Gastroesophageal sphincter (tissue), 4 donors: Measurements from ENCODE around the gene MAN2A1. TPM values are rescaled to one million over a fixed set of nuclear protein-coding genes. Genes with fewer than 3 reads are reported as not detected.

ENCODE experiments used
- ATAC-seq: fragments of 150-250 bp; one replicate; pipeline ENCODE4 v1.9.1; 2016; ENCODE audit warnings: mild to moderate bottlenecking, moderate library complexity
- H3K27ac ChIP-seq, 4 donors: fragments of 200-600 bp; sonication (generic) in 3 of 4; 1 replicate in 3 of 4; 2 replicates in 1 of 4; pipeline ENCODE4 v1.5.1; 2016 to 2019
- H3K27me3 ChIP-seq: fragments of 200-600 bp; sonication (generic); one replicate; pipeline ENCODE4 v1.5.1; 2019
- H3K36me3 ChIP-seq, 2 donors: fragments of 200-600 bp; sonication (generic); one replicate each; pipeline ENCODE4 v1.5.1; 2019; ENCODE audit warnings: control low read depth in 1 of 2
- H3K4me1 ChIP-seq, 3 donors: fragments of 200-600 bp; sonication (generic); 1 replicate in 2 of 3; 2 replicates in 1 of 3; pipeline ENCODE4 v1.5.1; 2016 to 2019; ENCODE audit warnings: control low read depth in 2 of 3
- H3K4me3 ChIP-seq, 2 donors: fragments of 200-600 bp; sonication (generic); one replicate each; pipeline ENCODE4 v1.5.1; 2019; ENCODE audit warnings: mild to moderate bottlenecking in 1 of 2, moderate library complexity in 1 of 2
- H3K9me3 ChIP-seq, 3 donors: fragments of 200-600 bp; sonication (generic); one replicate each; pipeline ENCODE4 v1.5.1; 2017 to 2019; ENCODE audit warnings: control low read depth in 2 of 3
- EP300 ChIP-seq: sonication (generic); formaldehyde crosslinking; IDR thresholded peaks from one replicate; pipeline ENCODE4 v1.6.1; 2017; ENCODE audit warnings: antibody characterized with exemption, mild to moderate bottlenecking
- POLR2A ChIP-seq, 2 donors: fragments of 450-650 bp; IDR thresholded peaks; one replicate each; pipeline ENCODE4 v1.6.1; 2017; ENCODE audit warnings: antibody characterized with exemption in 2 of 2, mild to moderate bottlenecking in 2 of 2, moderate library complexity in 1 of 2
- POLR2AphosphoS5 ChIP-seq: sonication (generic); formaldehyde crosslinking; IDR thresholded peaks from one replicate; pipeline ENCODE4 v1.6.1; 2017; ENCODE audit warnings: antibody characterized with exemption
- WGBS, 2 donors: methylation state at CpG; one replicate each; pipeline ENCODE4 v1.1.5; 2018; ENCODE audit warnings: low coverage in 1 of 2; 5-methylcytosine and 5-hydroxymethylcytosine counted together
- total RNA-seq, 4 donors: library from RNA; depleted of rRNA; stranded (reverse); fragments of >200 nt; gene quantifications; one replicate each; pipeline ENCODE4 v1.1.0, GENCODE V29; 2016
- TF ChIP-seq, protein P1 (sequence below), 4 experiments: fragments of 200-600 bp in 2 of 4; fragments of 450-650 bp in 2 of 4; sonication (generic) in 1 of 4; IDR thresholded peaks; one replicate each; pipeline ENCODE4 v1.5.1; 2017 to 2019; ENCODE audit warnings: antibody characterized with exemption in 4 of 4, mild to moderate bottlenecking in 2 of 4, moderate library complexity in 2 of 4

MAN2A1 gene
- total RNA-seq, 4 donors from 2014 or later: 19.6 to 55.6 (median 34.1) TPM

DNA sequence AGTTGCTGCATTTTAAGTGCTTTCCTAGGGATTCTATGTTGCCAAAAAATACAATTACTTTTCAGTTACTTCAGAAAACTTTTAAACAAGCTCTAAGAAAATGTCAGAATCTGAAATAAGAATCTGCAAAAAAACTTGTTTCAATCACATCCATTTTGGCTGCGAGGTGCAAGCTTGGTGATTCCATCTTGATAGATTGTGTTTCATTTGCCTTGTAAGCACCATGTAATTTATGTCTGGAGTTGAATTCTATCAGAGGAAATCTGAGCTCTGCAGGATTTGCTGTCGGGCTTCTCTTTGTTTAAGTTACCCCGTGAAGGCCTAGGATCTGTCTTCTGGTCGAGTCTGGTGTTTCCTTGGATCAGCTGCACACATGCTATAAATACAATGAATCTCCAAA, 40.4 kb upstream of the MAN2A1 start:
- 25 to 48% methylated on average over 1 to 4 of the region's 4 CpGs for WGBS, 2 donors
- no peak for ATAC-seq
- Histone ChIP-seq H3K9me3 (no peaks in the 10 kb centered on the region), H3K4me1 (peaks cover 0 to 16% (median 0%) of the 10 kb centered on the region in 3 donors), H3K4me3 (no peak overlapping the region), H3K27ac (no peak overlapping the region), H3K27me3 (no peaks in the 10 kb centered on the region), H3K36me3 (no peaks in the 10 kb centered on the region)
- TF ChIP-seq EP300: no peak
- TF ChIP-seq, protein P1, sequence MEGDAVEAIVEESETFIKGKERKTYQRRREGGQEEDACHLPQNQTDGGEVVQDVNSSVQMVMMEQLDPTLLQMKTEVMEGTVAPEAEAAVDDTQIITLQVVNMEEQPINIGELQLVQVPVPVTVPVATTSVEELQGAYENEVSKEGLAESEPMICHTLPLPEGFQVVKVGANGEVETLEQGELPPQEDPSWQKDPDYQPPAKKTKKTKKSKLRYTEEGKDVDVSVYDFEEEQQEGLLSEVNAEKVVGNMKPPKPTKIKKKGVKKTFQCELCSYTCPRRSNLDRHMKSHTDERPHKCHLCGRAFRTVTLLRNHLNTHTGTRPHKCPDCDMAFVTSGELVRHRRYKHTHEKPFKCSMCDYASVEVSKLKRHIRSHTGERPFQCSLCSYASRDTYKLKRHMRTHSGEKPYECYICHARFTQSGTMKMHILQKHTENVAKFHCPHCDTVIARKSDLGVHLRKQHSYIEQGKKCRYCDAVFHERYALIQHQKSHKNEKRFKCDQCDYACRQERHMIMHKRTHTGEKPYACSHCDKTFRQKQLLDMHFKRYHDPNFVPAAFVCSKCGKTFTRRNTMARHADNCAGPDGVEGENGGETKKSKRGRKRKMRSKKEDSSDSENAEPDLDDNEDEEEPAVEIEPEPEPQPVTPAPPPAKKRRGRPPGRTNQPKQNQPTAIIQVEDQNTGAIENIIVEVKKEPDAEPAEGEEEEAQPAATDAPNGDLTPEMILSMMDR (IDR thresholded peaks at IDR 0.05): no peak
- no peak for TF ChIP-seq POLR2AphosphoS5
- TF ChIP-seq POLR2A (IDR thresholded peaks at IDR 0.05): no peak

DNA sequence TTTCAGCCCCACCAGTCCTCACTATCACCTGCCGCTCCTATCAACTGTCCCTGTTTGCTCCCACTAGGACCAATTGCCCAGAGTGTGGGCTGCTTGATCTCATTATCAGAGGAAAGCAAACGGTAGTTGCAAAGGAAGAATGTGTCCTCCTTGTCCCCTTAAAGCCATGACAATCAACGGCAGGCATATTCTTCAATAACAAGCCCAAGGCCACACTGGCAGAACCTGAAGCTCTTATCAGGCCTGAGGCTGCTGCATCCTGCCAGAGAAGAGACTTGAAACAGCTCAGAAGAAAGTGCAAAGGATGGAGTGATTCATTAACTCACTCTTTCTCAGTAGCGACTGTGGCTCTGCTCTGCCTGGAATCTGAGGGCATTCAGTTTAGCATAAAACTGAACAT, 39.2 kb upstream of the MAN2A1 start:
- Histone ChIP-seq H3K36me3 (no peaks in the 10 kb centered on the region), H3K27ac (no peak overlapping the region), H3K4me1 (peaks cover 0 to 8% (median 0%) of the 10 kb centered on the region in 3 donors), H3K4me3 (no peak overlapping the region), H3K9me3 (no peaks in the 10 kb centered on the region), H3K27me3 (no peaks in the 10 kb centered on the region)
- WGBS, 2 donors: 62 to 100% methylated on average over 2 to 4 of the region's 4 CpGs
- no peak for ATAC-seq
- TF ChIP-seq EP300: no peak
- no peak for TF ChIP-seq POLR2AphosphoS5
- TF ChIP-seq, protein P1 (IDR thresholded peaks at IDR 0.05): no peak
- TF ChIP-seq POLR2A (IDR thresholded peaks at IDR 0.05): no peak

DNA sequence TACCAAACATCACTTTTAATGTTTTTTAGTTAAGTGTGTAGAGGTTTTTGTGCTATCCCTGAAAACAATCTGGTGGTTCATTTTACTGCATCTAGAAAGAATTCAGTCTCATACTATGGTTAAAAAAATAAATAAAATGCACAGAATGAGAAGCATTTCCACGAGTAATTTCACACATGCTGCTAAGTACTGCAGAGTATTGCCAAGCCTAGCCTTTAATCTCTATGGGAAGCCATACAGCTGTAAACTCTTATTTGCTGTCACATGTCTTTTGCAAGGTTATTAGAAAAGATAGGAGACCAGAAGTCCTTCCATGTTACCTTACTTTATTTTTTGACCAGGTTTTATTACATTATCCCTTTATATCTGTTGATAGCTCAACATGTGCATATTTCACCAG, 37.6 kb upstream of the MAN2A1 start:
- H3K27me3 ChIP-seq: no peaks in the 10 kb centered on the region
- H3K4me3 ChIP-seq: no peak overlapping the region
- no peaks in the 10 kb centered on the region for H3K4me1 ChIP-seq
- no peaks in the 10 kb centered on the region for H3K9me3 ChIP-seq
- H3K27ac ChIP-seq: no peak overlapping the region
- ATAC-seq: no peak
- no peak for TF ChIP-seq EP300
- no peak for TF ChIP-seq POLR2A (IDR thresholded peaks at IDR 0.05)
- TF ChIP-seq, protein P1 (IDR thresholded peaks at IDR 0.05): no peak
- TF ChIP-seq POLR2AphosphoS5: no peak
- 60 to 64% methylated on average over 1 of the region's 1 CpG for WGBS, 2 donors
- no peaks in the 10 kb centered on the region for H3K36me3 ChIP-seq

DNA sequence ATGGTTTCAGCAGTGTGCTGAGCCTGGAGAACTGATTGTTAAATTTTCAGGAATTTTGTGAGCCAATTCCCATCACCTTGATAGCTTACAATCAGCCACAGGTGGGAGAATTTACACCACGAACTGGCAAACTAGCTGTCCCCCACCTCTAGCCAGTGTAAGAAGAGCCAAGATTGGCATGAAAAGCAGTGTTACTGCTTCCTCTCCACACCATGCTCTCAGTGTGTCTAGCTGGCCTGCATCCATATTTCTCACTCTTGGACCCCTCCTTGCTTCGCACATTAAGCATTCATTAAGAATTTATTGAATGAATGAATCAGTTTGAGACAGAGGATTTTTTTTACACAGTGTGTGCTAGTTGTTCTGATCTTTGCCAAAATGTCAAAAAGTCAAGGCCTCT, 36.7 kb upstream of the MAN2A1 start:
- TF ChIP-seq, protein P1 (IDR thresholded peaks at IDR 0.05): no peak
- TF ChIP-seq POLR2AphosphoS5: no peak
- TF ChIP-seq EP300: no peak
- TF ChIP-seq POLR2A (IDR thresholded peaks at IDR 0.05): no peak
- H3K27me3 ChIP-seq: no peaks in the 10 kb centered on the region
- no peak overlapping the region for H3K4me3 ChIP-seq
- H3K27ac ChIP-seq: no peak overlapping the region
- H3K9me3 ChIP-seq: no peaks in the 10 kb centered on the region
- WGBS, 2 donors: 43 to 96% methylated on average over 2 of the region's 2 CpGs
- H3K4me1 ChIP-seq: no peaks in the 10 kb centered on the region
- H3K36me3 ChIP-seq: no peaks in the 10 kb centered on the region
- ATAC-seq: no peak

DNA sequence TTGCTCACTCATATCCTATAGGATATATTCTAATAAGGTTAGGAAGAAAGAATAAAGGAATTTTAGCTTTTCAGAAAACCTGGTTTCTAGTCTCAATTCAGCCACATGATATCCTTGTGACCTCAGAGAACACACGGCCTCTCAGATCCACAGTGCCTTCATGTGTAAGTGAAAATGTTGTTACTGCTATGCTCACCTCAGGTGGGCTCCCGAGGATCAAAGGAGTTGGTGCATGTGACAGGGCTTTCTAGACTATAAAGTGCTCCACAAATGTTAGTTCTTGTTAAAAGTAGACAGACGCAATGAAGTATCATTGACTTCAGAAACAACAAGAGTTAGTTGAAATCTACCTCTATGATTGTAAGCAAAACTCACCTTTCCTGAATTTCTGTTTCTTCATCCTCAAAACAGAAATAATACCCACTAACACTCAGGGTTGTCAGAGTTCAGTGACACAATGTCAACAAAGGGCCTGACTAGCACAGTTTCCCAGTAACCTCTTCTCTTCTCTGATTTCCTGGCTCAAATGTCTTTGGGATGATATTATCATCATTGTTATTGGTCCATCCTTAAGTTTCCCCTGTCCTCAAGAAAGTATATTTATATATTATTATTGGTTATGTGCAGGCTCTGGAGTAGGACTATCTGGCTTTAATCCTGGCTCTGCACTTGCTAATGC, 36.0 kb upstream of the MAN2A1 start:
- 88 to 100% methylated on average over 2 of the region's 3 CpGs for WGBS, 2 donors

More for the DNA sequence above, 36.0 kb upstream of the MAN2A1 start:
- Histone ChIP-seq H3K9me3 (no peaks in the 10 kb centered on the region), H3K4me1 (no peaks in the 10 kb centered on the region), H3K36me3 (no peaks in the 10 kb centered on the region), H3K27ac (no peak overlapping the region), H3K4me3 (no peak overlapping the region), H3K27me3 (no peaks in the 10 kb centered on the region)
- ATAC-seq: no peak
- TF ChIP-seq EP300: no peak
- no peak for TF ChIP-seq POLR2AphosphoS5
- TF ChIP-seq, protein P1 (IDR thresholded peaks at IDR 0.05): no peak
